NCI-H2227 treated with DMSO at 0.1 percent for 48 hours (cell line): ENCODE measurements around the gene RAB6B.

Experiments used
- DNase-seq: peaks from one replicate; lab custom pipeline; 2025; lab: John Stamatoyannopoulos, UW

Gene RAB6B

GRCh38 chr3:133895208-133896001, at the start of gene RAB6B:
Gene RAB6B (minus strand): TSS chr3:133895882. CDS start chr3:133895466, 416 bp downstream.
- DNase-seq = peak; percentile 21

- DNase-seq = no peak
These were observed 49.1 kb upstream of the RAB6B start for GRCh38 chr3:133944641-133945380.

- DNase-seq = no peak
These were observed 48.5 kb upstream of the RAB6B start for GRCh38 chr3:133944181-133944580.

GRCh38 chr3:133943639-133944141, 48.0 kb upstream of the RAB6B start:
- no peak for DNase-seq

GRCh38 chr3:133943031-133943535, 47.4 kb upstream of the RAB6B start:
- DNase-seq = no peak

- DNase-seq = no peak
These were observed 45.7 kb upstream of the RAB6B start for GRCh38 chr3:133941415-133941821.

GRCh38 chr3:133940536-133940935, 44.9 kb upstream of the RAB6B start:
- no peak for DNase-seq

- DNase-seq = no peak
These were observed 43.8 kb upstream of the RAB6B start for GRCh38 chr3:133939463-133939835.

- peak; percentile 12 for DNase-seq
These were observed 43.2 kb upstream of the RAB6B start for GRCh38 chr3:133938770-133939462.

- DNase-seq = no peak
These were observed 42.3 kb upstream of the RAB6B start for GRCh38 chr3:133937756-133938601.

- no peak for DNase-seq
These were observed 41.5 kb upstream of the RAB6B start for GRCh38 chr3:133937061-133937686.

- DNase-seq = no peak
These were observed 40.4 kb upstream of the RAB6B start for GRCh38 chr3:133935843-133936769.

- no peak for DNase-seq
These were observed 39.5 kb upstream of the RAB6B start for GRCh38 chr3:133934996-133935842.

GRCh38 chr3:133934073-133934970, 38.6 kb upstream of the RAB6B start:
- DNase-seq = no peak

- DNase-seq = no peak
These were observed 37.7 kb upstream of the RAB6B start for GRCh38 chr3:133933097-133934024.

GRCh38 chr3:133932009-133932408, 36.3 kb upstream of the RAB6B start:
- DNase-seq = no peak

- DNase-seq = no peak
These were observed 35.4 kb upstream of the RAB6B start for GRCh38 chr3:133931084-133931483.
